HG02798 (cell line): ENCODE data around the gene PPP1R9B.

Source experiments
- ATAC-seq: cut with Tn5 transposase; IDR thresholded peaks from one replicate; pipeline ENCODE4 v1.9.1; 2021; ENCODE audit warnings: mild to moderate bottlenecking; ENCODE audit not compliant: unreplicated experiment, poor library complexity

Gene PPP1R9B

GRCh38 chr17:50161023-50161910 lies 10.8 kb upstream of the PPP1R9B start:
- peak; percentile 94 for ATAC-seq

GRCh38 chr17:50157891-50158290 lies 7.4 kb upstream of the PPP1R9B start:
- no peak for ATAC-seq

- no peak for ATAC-seq
Measured at GRCh38 chr17:50155115-50155819, 4.8 kb upstream of the PPP1R9B start.

GRCh38 chr17:50154604-50155003 lies 4.1 kb upstream of the PPP1R9B start:
- ATAC-seq = peak; percentile 40

- no peak for ATAC-seq
Measured at GRCh38 chr17:50153650-50154575, 3.4 kb upstream of the PPP1R9B start.

- ATAC-seq = no peak
Measured at GRCh38 chr17:50152736-50153135, 2.3 kb upstream of the PPP1R9B start.

GRCh38 chr17:50151937-50152547 lies 1.6 kb upstream of the PPP1R9B start:
- peak; percentile 31 for ATAC-seq

- peak; percentile 54 for ATAC-seq
Measured at GRCh38 chr17:50151041-50151936, 812 bp upstream of the PPP1R9B start.

- no peak for ATAC-seq
Measured at GRCh38 chr17:50149417-50150353, 792 bp downstream of the PPP1R9B start.

GRCh38 chr17:50149091-50149416 lies 1.4 kb downstream of the PPP1R9B start:
- ATAC-seq = no peak

- ATAC-seq = peak; percentile 33
Measured at GRCh38 chr17:50148226-50149090, 2.0 kb downstream of the PPP1R9B start.

- no peak for ATAC-seq
Measured at GRCh38 chr17:50147841-50148225, 2.6 kb downstream of the PPP1R9B start.

GRCh38 chr17:50146927-50147665 lies 3.4 kb downstream of the PPP1R9B start:
- no peak for ATAC-seq

GRCh38 chr17:50146230-50146926 lies 4.1 kb downstream of the PPP1R9B start:
- ATAC-seq = no peak

- ATAC-seq = no peak
Measured at GRCh38 chr17:50145532-50146229, 4.8 kb downstream of the PPP1R9B start.
